Activated T-cell treated with anti-CD3 and anti-CD28 coated beads, Interleukin-2, amount 50 U/mL, for 72 hours (primary cell): ENCODE results near the gene NPRL2. TPM values are rescaled to one million over a fixed set of nuclear protein-coding genes. Genes with fewer than 3 reads are reported as not detected.

Experiments used
- ATAC-seq, 2 donors: fragments of 150-1000 bp; cut with Tn5 transposase; replicated peaks in 1 of 2; 2 replicates each; pipeline ENCODE4 v1.10.0; 2021; ENCODE audit warnings: moderate library complexity in 2 of 2, mild to moderate bottlenecking in 1 of 2
- DNase-seq, 2 donors: peaks; one replicate each; pipeline ENCODE4 v3.0.0; 2021 to 2022; ENCODE audit warnings: mixed read lengths in 1 of 2
- H3K27ac Mint-ChIP-seq: one replicate; pipeline ENCODE4 v1.8.0; 2022; ENCODE audit warnings: mild to moderate bottlenecking, moderate library complexity, mixed read lengths
- H3K27me3 Mint-ChIP-seq: one replicate; pipeline ENCODE4 v1.8.0; 2022; ENCODE audit warnings: low read depth, mixed read lengths
- H3K36me3 Mint-ChIP-seq, 2 donors: one replicate each; pipeline ENCODE4 v1.8.0; 2022; ENCODE audit warnings: mixed read lengths in 2 of 2, mild to moderate bottlenecking in 1 of 2; ENCODE audit not compliant: insufficient read depth in 2 of 2
- H3K4me1 Mint-ChIP-seq: one replicate; pipeline ENCODE4 v1.8.0; 2022; ENCODE audit warnings: low read depth, mixed read lengths
- H3K4me3 Mint-ChIP-seq, 2 donors: one replicate each; pipeline ENCODE4 v1.8.0; 2022; ENCODE audit warnings: mild to moderate bottlenecking in 2 of 2, mixed read lengths in 2 of 2, moderate library complexity in 2 of 2
- H3K9me3 Mint-ChIP-seq, 2 donors: one replicate each; pipeline ENCODE4 v1.8.0; 2022; ENCODE audit warnings: mixed read lengths in 2 of 2
- total RNA-seq, 2 donors: library from RNA; stranded (reverse); gene quantifications; one replicate each; pipeline ENCODE4 v1.2.3, GENCODE V29; 2022

NPRL2 gene
- total RNA-seq = 10 to 100 TPM; 46.0 to 46.4 TPM

- no peaks in the 10 kb centered on the region for H3K27me3 Mint-ChIP-seq
- H3K4me3 Mint-ChIP-seq = peak within 1 kb of the TSS; percentile 92 to 94
- H3K27ac Mint-ChIP-seq = peak within 1 kb of the TSS; percentile 80
- peaks cover 3 to 10% of the 10 kb centered on the region in 2 donors for H3K36me3 Mint-ChIP-seq
- H3K9me3 Mint-ChIP-seq = no peaks in the 10 kb centered on the region
- DNase-seq (peak; percentile 99), ATAC-seq (peak; percentile 90 to 93)
- peaks cover 63% of the 10 kb centered on the region for H3K4me1 Mint-ChIP-seq
These were observed at the start of gene NPRL2, which contains the start of gene CYB561D2 for GRCh38 chr3:50350527-50351322. Gene NPRL2, minus strand, starts transcription at chr3:50350775. Its CDS starts 123 bp downstream, at chr3:50350652. Gene CYB561D2, plus strand, starts transcription at chr3:50350862. Its CDS starts 572 bp downstream, at chr3:50351434.

- no peaks in the 10 kb centered on the region for H3K27me3 Mint-ChIP-seq
- DNase-seq (no peak), ATAC-seq (no peak)
- H3K27ac Mint-ChIP-seq = no peak overlapping the region
- no peaks in the 10 kb centered on the region for H3K36me3 Mint-ChIP-seq
- H3K4me3 Mint-ChIP-seq = no peak overlapping the region
- H3K9me3 Mint-ChIP-seq = no peaks in the 10 kb centered on the region
- H3K4me1 Mint-ChIP-seq = peaks cover 6% of the 10 kb centered on the region
These were observed 45.9 kb upstream of the NPRL2 start for GRCh38 chr3:50396502-50396901.

DNA sequence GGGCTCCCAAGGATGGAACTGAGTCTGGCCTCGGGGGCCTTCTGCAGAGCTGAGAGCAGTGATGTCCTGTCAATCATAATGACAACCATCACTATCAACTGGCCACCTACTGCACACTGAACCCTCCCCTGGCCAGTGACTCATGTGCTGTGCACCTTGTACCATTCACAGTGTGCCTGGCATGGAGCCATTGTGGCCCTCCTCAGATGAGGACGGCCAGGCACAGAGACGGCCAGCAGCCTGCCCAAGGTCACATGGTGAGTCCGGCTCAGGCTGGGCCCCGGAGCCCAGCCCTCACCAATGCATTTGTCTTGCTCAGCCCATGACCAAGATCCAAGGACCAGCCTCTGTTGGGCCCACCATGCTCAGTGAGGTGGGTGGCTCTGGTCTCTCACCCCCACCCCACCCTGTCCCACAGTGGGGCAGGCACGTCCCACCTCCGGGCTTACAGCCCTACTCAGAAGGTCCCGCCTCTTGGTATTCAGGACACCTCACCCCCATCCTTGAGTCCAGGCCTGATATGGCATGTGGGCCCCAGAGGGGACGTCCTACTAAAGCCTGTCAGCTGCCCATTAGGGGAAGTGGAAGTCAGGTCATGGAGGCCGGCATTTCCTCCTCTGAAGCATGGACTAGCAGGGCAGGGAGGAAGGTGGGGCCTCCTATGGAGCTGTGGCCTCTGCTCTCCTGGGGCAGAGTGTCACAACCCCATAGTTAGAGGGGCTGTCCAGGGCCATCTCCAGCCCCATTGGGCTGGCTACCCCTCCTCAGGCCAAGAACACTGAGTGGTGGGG lies 44.7 kb upstream of the NPRL2 start:
- DNase-seq = no peak
- H3K27me3 Mint-ChIP-seq = no peaks in the 10 kb centered on the region

GRCh38 chr3:50393061-50393460 lies 42.5 kb upstream of the NPRL2 start:
- no peaks in the 10 kb centered on the region for H3K36me3 Mint-ChIP-seq
- ATAC-seq (no peak), DNase-seq (no peak)
- no peaks in the 10 kb centered on the region for H3K9me3 Mint-ChIP-seq
- no peak overlapping the region for H3K4me3 Mint-ChIP-seq
- H3K27ac Mint-ChIP-seq = no peak overlapping the region
- peaks cover 7% of the 10 kb centered on the region for H3K4me1 Mint-ChIP-seq
- H3K27me3 Mint-ChIP-seq = no peaks in the 10 kb centered on the region

More for the DNA sequence above, 44.7 kb upstream of the NPRL2 start:
- H3K4me3 Mint-ChIP-seq = no peak overlapping the region
- ATAC-seq = no peak
- H3K36me3 Mint-ChIP-seq = no peaks in the 10 kb centered on the region
- peaks cover 7% of the 10 kb centered on the region for H3K4me1 Mint-ChIP-seq
- H3K9me3 Mint-ChIP-seq = no peaks in the 10 kb centered on the region
- H3K27ac Mint-ChIP-seq = no peak overlapping the region

DNA sequence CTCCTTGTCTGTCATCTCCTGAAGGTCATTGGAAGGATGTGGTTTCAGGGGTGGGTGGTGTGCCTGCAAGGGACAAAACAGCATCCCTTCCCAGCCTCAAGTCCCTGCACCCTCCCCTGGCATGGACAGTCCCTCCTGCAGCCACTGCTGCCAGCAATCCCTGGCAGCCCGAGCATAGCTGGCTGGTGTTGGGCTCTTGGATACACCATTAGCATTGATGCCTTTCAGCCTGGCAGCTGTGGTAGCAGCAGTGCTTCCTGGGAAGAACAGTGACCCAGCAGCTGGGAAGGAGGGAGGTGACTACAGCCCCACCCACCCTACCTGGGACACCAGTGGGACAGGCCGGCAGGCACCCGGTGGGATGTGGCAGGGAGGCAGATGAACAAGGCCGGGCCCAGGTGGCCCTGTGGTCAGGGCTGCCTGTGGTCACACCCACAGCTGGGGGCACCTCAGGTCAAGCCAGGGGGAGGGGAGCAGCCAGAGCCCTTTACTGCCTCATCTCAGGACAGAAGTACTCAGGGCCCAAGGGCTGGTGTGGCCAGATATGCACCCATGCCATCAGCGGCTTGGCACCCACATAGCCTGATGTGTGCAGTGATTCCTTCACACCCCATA lies 41.6 kb upstream of the NPRL2 start:
- DNase-seq = no peak
- Mint-ChIP-seq H3K4me1 (peaks cover 7% of the 10 kb centered on the region), H3K4me3 (no peak overlapping the region), H3K27me3 (no peaks in the 10 kb centered on the region), H3K27ac (no peak overlapping the region), H3K9me3 (no peaks in the 10 kb centered on the region), H3K36me3 (no peaks in the 10 kb centered on the region)
- no peak for ATAC-seq

GRCh38 chr3:50390508-50391224 lies 40.1 kb upstream of the NPRL2 start:
- no peak for DNase-seq
- ATAC-seq = no peak
- H3K27me3 Mint-ChIP-seq = no peaks in the 10 kb centered on the region
- H3K36me3 Mint-ChIP-seq = no peaks in the 10 kb centered on the region
- no peak overlapping the region for H3K27ac Mint-ChIP-seq
- no peaks in the 10 kb centered on the region for H3K9me3 Mint-ChIP-seq
- peaks cover 7% of the 10 kb centered on the region for H3K4me1 Mint-ChIP-seq
- H3K4me3 Mint-ChIP-seq = no peak overlapping the region

DNA sequence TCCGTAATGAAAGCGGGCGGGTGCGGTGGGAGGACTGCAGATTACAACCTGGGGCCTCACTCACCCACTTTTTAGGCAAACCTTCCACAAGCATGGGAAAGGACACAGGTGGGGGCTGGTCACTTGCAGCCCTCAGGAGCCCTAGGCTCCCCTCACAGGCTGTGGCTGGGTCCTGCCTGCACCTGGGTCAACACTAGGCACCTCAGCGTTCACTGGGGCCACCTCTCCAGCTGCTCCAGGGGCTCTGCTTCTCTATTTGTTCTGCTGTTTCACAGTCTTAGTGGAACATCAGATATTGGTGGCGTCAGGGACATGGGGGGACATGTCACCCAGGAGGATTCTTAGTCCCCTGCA lies 38.8 kb upstream of the NPRL2 start:
- Mint-ChIP-seq H3K36me3 (no peaks in the 10 kb centered on the region), H3K4me1 (peaks cover 7% of the 10 kb centered on the region), H3K9me3 (no peaks in the 10 kb centered on the region), H3K27me3 (no peaks in the 10 kb centered on the region), H3K4me3 (no peak overlapping the region), H3K27ac (no peak overlapping the region)
- DNase-seq = no peak
- no peak for ATAC-seq

- no peak for ATAC-seq
These were observed 38.3 kb upstream of the NPRL2 start for GRCh38 chr3:50388720-50389413.

GRCh38 chr3:50388016-50388719 lies 37.6 kb upstream of the NPRL2 start:
- H3K4me3 Mint-ChIP-seq = no peak overlapping the region
- DNase-seq (no peak), ATAC-seq (no peak)
- no peaks in the 10 kb centered on the region for H3K9me3 Mint-ChIP-seq
- no peak overlapping the region for H3K27ac Mint-ChIP-seq
- H3K36me3 Mint-ChIP-seq = no peaks in the 10 kb centered on the region
- peaks cover 7% of the 10 kb centered on the region for H3K4me1 Mint-ChIP-seq
- no peaks in the 10 kb centered on the region for H3K27me3 Mint-ChIP-seq

More at GRCh38 chr3:50388720-50389413, 38.3 kb upstream of the NPRL2 start:
- H3K27ac Mint-ChIP-seq = no peak overlapping the region
- no peaks in the 10 kb centered on the region for H3K9me3 Mint-ChIP-seq
- DNase-seq = no peak
- H3K36me3 Mint-ChIP-seq = no peaks in the 10 kb centered on the region
- no peak overlapping the region for H3K4me3 Mint-ChIP-seq
- H3K4me1 Mint-ChIP-seq = peaks cover 7% of the 10 kb centered on the region
- H3K27me3 Mint-ChIP-seq = no peaks in the 10 kb centered on the region

DNA sequence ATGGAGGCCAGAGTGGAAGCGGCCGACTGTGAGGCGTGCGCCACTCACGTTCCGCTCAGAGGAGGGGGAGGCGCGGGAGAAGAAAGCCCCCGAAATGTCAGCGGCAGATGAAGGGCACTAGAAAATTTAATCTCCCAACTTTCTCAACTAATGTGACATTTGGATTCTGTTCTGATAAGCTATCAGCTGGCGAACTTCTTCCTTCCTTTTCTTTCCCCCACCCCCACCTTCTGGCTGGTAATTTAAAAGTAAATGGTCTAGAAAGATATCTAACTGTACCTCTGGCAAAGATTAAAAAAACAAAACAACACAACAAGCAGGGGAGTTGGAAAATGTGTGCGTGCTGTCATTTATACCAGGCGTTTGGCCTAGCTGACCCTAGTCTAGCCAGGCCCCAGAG lies 35.2 kb upstream of the NPRL2 start:
- no peak overlapping the region for H3K27ac Mint-ChIP-seq
- DNase-seq (no peak), ATAC-seq (no peak)
- H3K36me3 Mint-ChIP-seq = no peaks in the 10 kb centered on the region
- H3K4me1 Mint-ChIP-seq = no peaks in the 10 kb centered on the region
- no peak overlapping the region for H3K4me3 Mint-ChIP-seq
- H3K9me3 Mint-ChIP-seq = no peaks in the 10 kb centered on the region
- H3K27me3 Mint-ChIP-seq = no peaks in the 10 kb centered on the region

DNA sequence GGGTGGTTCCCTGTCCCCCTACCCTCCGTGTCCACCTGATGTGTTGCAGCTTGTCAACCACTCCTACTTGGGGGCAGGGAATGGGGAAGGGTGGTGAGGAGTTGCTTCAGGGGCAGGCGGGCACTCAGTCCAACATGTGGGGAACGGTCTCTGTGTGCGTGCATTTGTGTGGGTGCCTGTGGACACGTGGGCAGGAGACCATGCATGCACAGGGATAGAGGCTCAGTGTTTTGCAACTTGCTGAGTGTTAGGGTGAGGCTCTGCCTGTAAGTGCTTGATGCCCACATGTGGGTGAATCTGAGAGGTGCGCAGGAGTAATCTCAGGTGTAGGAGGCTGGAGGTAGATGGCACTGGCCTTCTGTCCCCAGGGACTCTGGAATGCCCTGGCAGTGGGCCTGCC lies 33.2 kb upstream of the NPRL2 start:
- H3K27ac Mint-ChIP-seq = no peak overlapping the region
- no peak for DNase-seq

GRCh38 chr3:50382722-50383121 lies 32.1 kb upstream of the NPRL2 start:
- Mint-ChIP-seq H3K27ac (no peak overlapping the region), H3K27me3 (no peaks in the 10 kb centered on the region), H3K4me3 (no peak overlapping the region), H3K9me3 (no peaks in the 10 kb centered on the region), H3K36me3 (no peaks in the 10 kb centered on the region), H3K4me1 (no peaks in the 10 kb centered on the region)
- DNase-seq (no peak), ATAC-seq (no peak)

More for the DNA sequence above, 33.2 kb upstream of the NPRL2 start:
- Mint-ChIP-seq H3K36me3 (no peaks in the 10 kb centered on the region), H3K27me3 (no peaks in the 10 kb centered on the region), H3K4me3 (no peak overlapping the region), H3K9me3 (no peaks in the 10 kb centered on the region), H3K4me1 (no peaks in the 10 kb centered on the region)
- ATAC-seq = no peak
